GM12801 (cell line): ENCODE measurements around the gene MAPK8IP2.

ENCODE experiments used
- TF ChIP-seq, protein P1 (sequence below): IDR thresholded peaks from one replicate; pipeline ENCODE4 v1.5.1; 2011; ENCODE audit warnings: control low read depth; ENCODE audit not compliant: insufficient read length; ENCODE audit errors: extremely low read depth

Gene MAPK8IP2

DNA sequence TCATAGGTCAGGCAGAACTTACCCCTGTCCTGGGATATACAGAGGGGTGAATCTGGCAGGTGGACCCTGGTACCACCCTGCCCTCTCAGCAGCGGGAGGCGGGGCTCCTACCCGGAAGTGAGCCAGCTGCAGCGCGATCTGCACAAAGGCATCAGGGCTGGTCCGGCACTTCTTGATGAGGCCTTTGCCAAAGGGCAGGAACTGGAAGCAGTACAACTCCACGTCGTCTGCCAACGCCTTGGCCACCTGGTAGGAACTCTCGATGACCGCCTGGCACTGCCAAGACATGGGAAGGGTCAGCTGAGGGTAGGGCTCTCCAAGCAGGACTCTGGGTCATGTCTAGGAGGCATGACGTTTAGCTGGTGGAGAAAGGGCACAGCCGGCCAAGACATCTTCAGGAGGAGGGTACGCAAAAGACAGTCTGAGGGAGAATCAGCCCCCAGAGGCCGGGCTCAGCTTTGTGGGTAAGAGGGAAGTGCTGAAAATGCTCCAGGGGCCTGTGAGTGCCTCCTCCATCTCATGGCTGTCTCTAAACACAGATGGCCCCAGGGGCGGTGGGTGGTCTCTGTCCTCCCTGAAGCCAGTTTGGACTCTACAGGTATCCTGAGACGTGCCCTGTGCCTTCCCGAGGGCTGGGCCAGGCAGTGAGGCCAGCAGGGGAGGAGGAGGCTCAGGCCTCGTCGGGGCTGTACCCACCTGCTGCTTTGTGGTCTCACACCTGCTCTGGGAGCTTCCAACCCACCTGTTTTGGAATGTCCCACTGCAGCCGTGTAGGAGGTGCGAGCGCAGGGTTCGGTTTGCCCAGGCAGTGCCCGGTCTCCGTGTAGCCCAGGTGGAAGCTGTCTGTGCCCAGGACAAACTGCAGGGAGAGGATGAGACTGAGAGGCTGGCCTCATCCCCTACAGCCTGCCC is 29.1 kb upstream of the MAPK8IP2 start:
- TF ChIP-seq, protein P1, sequence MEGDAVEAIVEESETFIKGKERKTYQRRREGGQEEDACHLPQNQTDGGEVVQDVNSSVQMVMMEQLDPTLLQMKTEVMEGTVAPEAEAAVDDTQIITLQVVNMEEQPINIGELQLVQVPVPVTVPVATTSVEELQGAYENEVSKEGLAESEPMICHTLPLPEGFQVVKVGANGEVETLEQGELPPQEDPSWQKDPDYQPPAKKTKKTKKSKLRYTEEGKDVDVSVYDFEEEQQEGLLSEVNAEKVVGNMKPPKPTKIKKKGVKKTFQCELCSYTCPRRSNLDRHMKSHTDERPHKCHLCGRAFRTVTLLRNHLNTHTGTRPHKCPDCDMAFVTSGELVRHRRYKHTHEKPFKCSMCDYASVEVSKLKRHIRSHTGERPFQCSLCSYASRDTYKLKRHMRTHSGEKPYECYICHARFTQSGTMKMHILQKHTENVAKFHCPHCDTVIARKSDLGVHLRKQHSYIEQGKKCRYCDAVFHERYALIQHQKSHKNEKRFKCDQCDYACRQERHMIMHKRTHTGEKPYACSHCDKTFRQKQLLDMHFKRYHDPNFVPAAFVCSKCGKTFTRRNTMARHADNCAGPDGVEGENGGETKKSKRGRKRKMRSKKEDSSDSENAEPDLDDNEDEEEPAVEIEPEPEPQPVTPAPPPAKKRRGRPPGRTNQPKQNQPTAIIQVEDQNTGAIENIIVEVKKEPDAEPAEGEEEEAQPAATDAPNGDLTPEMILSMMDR, result no peak

GRCh38 chr22:50572965-50573364 is 27.6 kb upstream of the MAPK8IP2 start:
- TF ChIP-seq, protein P1, result no peak

DNA sequence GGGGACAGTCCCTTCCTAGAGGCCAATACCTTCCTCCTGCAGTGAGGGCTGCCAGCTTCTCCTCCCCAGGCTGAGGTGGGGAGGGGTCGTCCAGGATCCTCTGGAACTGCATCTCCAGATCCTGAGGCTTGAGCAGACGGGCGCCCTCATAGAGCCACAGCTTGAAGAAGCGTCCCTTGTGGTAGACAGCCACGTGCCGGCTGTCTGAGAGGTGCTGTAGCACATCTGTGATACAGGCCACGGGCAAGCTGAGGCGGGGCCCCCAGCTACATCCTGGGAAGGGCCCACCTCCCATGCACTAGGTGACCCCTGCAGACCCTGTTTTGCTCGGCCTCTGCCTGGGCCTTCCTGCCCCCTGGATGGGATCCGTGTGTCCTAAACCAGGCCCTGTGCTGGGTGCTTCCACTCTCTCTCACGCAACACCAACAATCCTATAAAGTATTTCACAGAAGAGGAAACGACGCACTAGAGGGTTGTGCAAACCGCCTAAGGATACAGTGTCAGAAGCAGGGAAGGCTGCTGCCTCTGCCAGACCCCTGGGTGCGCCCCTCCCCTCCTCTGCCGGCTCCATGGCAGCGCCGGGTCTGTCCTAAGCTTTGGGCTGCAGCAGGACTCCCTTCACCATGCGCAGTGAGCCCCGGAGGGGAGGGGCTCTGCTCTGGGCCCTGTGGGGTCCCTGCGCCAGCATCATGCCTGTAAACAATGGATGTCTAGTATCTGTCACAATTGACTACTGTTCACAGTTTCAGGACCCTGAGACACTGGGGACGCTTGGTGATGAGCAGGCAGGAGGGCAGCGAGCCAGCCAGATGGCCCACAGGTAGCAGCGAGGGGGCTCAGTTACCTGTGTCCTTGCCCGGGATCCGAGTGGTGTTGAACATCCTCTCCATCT is 26.9 kb upstream of the MAPK8IP2 start:
- TF ChIP-seq, protein P1, result no peak

DNA sequence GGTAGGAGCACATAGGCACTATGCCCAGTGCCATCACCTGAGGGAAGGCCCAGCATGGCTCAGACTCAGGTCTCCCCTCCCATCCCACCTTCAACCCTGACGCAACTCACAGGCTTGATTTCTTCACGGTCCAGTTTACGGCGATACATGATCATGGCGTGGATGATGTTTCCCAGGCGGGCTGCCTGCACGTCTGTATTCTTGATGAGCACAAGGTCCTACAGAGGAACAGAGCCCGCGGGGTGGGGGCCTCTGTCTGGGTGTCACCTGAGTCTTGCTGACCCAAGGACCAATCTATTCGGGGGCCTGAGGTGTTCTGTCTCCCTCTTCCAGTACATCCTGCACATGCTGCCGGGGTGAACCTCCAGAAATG is 26.2 kb upstream of the MAPK8IP2 start:
- TF ChIP-seq, protein P1, result no peak

DNA sequence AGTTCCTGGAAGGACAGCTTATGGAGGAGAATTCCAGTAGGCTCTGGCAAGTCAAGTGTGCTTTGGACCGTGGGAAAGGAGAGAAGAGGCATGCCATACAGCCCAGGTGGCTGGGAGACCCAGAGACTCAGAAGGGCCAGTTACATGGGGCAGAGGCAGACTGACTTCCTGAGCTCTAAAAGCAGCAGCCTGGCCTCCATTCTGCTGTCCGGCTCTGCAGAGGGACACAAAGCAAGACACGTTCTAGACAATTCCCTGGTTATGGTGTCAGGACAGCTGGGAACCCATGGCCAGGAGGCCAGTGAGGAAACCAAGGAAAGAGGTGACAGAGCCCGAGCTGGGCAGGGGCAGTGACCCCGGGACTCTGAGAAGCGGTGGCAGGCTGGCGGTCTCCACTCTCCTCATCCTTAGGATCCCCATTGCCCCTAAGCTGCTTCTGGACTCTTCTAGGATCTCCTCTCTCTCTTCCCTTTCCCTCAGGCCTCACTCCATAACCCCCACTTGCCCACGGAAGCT is 25.1 kb upstream of the MAPK8IP2 start:
- TF ChIP-seq, protein P1, result no peak

DNA sequence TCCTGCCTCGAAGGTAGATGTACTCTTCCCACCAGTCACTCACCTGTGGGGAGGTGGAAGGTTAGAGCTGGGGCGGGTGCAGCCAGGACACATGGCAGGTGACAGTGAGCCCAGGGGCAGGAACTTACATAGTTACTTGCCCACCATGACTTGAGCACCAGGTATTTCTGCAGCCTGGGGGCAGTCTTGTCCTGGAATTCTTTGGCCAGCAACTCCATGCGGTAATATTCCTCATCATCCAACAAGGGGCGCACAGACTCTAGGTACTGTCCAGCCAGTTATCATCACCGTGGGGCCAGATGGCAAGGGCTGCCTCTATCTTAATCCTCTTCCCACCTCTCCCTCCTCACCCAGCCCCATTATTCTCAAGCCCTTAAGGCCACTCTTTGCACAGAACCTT is 24.5 kb upstream of the MAPK8IP2 start:
- TF ChIP-seq, protein P1, result no peak
